Measurements from ENCODE around the gene DMWD. TPM values are rescaled to one million over a fixed set of nuclear protein-coding genes. Genes with fewer than 3 reads are reported as not detected.

Gene DMWD
- total RNA-seq, 1 donor from 2014 or later = 91.0 TPM

GRCh38 chr19:45816236-45817009 is 23.8 kb upstream of the DMWD start:
- Mint-ChIP-seq H3K36me3 (ENCODE audit: unreplicated experiment) (no peaks in the 10 kb centered on the region), H3K27ac (ENCODE audit: unreplicated experiment) (peak overlapping the region; percentile 72), H3K27me3 (ENCODE audit: unreplicated experiment) (no peaks in the 10 kb centered on the region), H3K4me1 (ENCODE audit: unreplicated experiment) (peaks cover 10% of the 10 kb centered on the region), H3K9me3 (ENCODE audit: unreplicated experiment) (no peaks in the 10 kb centered on the region), H3K4me3 (ENCODE audit: unreplicated experiment) (peak overlapping the region; percentile 45)
- DNase-seq (ENCODE audit: extremely low spot score, unreplicated experiment) = no peak
- no peak for TF ChIP-seq CTCF (IDR thresholded peaks at IDR 0.05)

GRCh38 chr19:45815481-45816216 is 23.0 kb upstream of the DMWD start:
- H3K9me3 Mint-ChIP-seq (ENCODE audit: unreplicated experiment) = no peaks in the 10 kb centered on the region
- peaks cover 10% of the 10 kb centered on the region for H3K4me1 Mint-ChIP-seq (ENCODE audit: unreplicated experiment)
- no peak for DNase-seq (ENCODE audit: extremely low spot score, unreplicated experiment)
- peak overlapping the region; percentile 72 for H3K27ac Mint-ChIP-seq (ENCODE audit: unreplicated experiment)
- H3K27me3 Mint-ChIP-seq (ENCODE audit: unreplicated experiment) = no peaks in the 10 kb centered on the region
- TF ChIP-seq CTCF (IDR thresholded peaks at IDR 0.05) = no peak
- H3K4me3 Mint-ChIP-seq (ENCODE audit: unreplicated experiment) = peak overlapping the region; percentile 88
- H3K36me3 Mint-ChIP-seq (ENCODE audit: unreplicated experiment) = no peaks in the 10 kb centered on the region

GRCh38 chr19:45814851-45815480 is 22.3 kb upstream of the DMWD start, which contains the start of gene RSPH6A:
Gene RSPH6A, minus strand, starts transcription at chr19:45815308. Its CDS starts 132 bp downstream, at chr19:45815176.
- DNase-seq (ENCODE audit: extremely low spot score, unreplicated experiment) = no peak
- Mint-ChIP-seq H3K27me3 (ENCODE audit: unreplicated experiment) (no peaks in the 10 kb centered on the region), H3K9me3 (ENCODE audit: unreplicated experiment) (no peaks in the 10 kb centered on the region), H3K4me1 (ENCODE audit: unreplicated experiment) (peaks cover 16% of the 10 kb centered on the region), H3K27ac (ENCODE audit: unreplicated experiment) (peak within 1 kb of the TSS; percentile 72), H3K36me3 (ENCODE audit: unreplicated experiment) (no peaks in the 10 kb centered on the region), H3K4me3 (ENCODE audit: unreplicated experiment) (peak within 1 kb of the TSS; percentile 88)
- no peak for TF ChIP-seq CTCF (IDR thresholded peaks at IDR 0.05)

GRCh38 chr19:45814166-45814780 is 21.6 kb upstream of the DMWD start:
- H3K9me3 Mint-ChIP-seq (ENCODE audit: unreplicated experiment) = no peaks in the 10 kb centered on the region
- H3K27ac Mint-ChIP-seq (ENCODE audit: unreplicated experiment) = no peak overlapping the region
- H3K4me3 Mint-ChIP-seq (ENCODE audit: unreplicated experiment) = no peak overlapping the region
- H3K4me1 Mint-ChIP-seq (ENCODE audit: unreplicated experiment) = peaks cover 22% of the 10 kb centered on the region
- H3K36me3 Mint-ChIP-seq (ENCODE audit: unreplicated experiment) = no peaks in the 10 kb centered on the region
- DNase-seq (ENCODE audit: extremely low spot score, unreplicated experiment) = no peak
- TF ChIP-seq CTCF (IDR thresholded peaks at IDR 0.05) = no peak
- H3K27me3 Mint-ChIP-seq (ENCODE audit: unreplicated experiment) = no peaks in the 10 kb centered on the region
